Glutamatergic neuron (in vitro differentiated cells): ENCODE data around the gene PAEP. TPM values are rescaled to one million over a fixed set of nuclear protein-coding genes. Genes with fewer than 3 reads are reported as not detected.
"Not testable (repeated sequence)": the region's sequence is repeated elsewhere in the genome, so short reads cannot be mapped to it uniquely, and the experiment has no call there.

Source experiments
- DNase-seq: peaks from one replicate; pipeline ENCODE4 v3.0.0; 2022
- H3K27ac Mint-ChIP-seq: one replicate; pipeline ENCODE4 v1.8.0; 2020; ENCODE audit warnings: mild to moderate bottlenecking, mixed read lengths, inconsistent platforms; ENCODE audit not compliant: unreplicated experiment
- H3K27me3 Mint-ChIP-seq: one replicate; pipeline ENCODE4 v1.8.0; 2020; ENCODE audit warnings: mild to moderate bottlenecking, moderate library complexity, mixed read lengths, inconsistent platforms; ENCODE audit not compliant: unreplicated experiment
- H3K36me3 Mint-ChIP-seq: one replicate; pipeline ENCODE4 v1.8.0; 2020; ENCODE audit warnings: mild to moderate bottlenecking, mixed read lengths, inconsistent platforms; ENCODE audit not compliant: unreplicated experiment
- H3K4me1 Mint-ChIP-seq: one replicate; pipeline ENCODE4 v1.8.0; 2020; ENCODE audit warnings: mild to moderate bottlenecking, low read depth, mixed read lengths, inconsistent platforms; ENCODE audit not compliant: unreplicated experiment
- H3K4me3 Mint-ChIP-seq: one replicate; pipeline ENCODE4 v1.8.0; 2020; ENCODE audit warnings: mild to moderate bottlenecking, mixed read lengths, inconsistent platforms; ENCODE audit not compliant: unreplicated experiment
- H3K9me3 Mint-ChIP-seq: one replicate; pipeline ENCODE4 v1.8.0; 2020; ENCODE audit warnings: mild to moderate bottlenecking, moderate library complexity, mixed read lengths, inconsistent platforms; ENCODE audit not compliant: unreplicated experiment
- CTCF ChIP-seq: fragments of 200-600 bp; sonication (generic); IDR thresholded peaks from one replicate; pipeline ENCODE4 v1.5.0; 2021; ENCODE audit not compliant: partially characterized antibody, unreplicated experiment
- long read RNA-seq: library from polyadenylated mRNA; unstranded; transcript quantifications from one replicate; pipeline ENCODE4 v2.0.0, GENCODE V29; 2020; ENCODE audit not compliant: unreplicated experiment
- total RNA-seq: library from RNA; stranded (reverse); fragmentation: NEBNext Ultra II Directional; extraction: Animal tissue kit (Norgen Biotek cat#: 25700); gene quantifications from one replicate; pipeline ENCODE4 v1.2.1, GENCODE V29; 2021; ENCODE audit not compliant: unreplicated experiment

PAEP gene
- not detected for total RNA-seq
- long read RNA-seq = 0 reads

DNA sequence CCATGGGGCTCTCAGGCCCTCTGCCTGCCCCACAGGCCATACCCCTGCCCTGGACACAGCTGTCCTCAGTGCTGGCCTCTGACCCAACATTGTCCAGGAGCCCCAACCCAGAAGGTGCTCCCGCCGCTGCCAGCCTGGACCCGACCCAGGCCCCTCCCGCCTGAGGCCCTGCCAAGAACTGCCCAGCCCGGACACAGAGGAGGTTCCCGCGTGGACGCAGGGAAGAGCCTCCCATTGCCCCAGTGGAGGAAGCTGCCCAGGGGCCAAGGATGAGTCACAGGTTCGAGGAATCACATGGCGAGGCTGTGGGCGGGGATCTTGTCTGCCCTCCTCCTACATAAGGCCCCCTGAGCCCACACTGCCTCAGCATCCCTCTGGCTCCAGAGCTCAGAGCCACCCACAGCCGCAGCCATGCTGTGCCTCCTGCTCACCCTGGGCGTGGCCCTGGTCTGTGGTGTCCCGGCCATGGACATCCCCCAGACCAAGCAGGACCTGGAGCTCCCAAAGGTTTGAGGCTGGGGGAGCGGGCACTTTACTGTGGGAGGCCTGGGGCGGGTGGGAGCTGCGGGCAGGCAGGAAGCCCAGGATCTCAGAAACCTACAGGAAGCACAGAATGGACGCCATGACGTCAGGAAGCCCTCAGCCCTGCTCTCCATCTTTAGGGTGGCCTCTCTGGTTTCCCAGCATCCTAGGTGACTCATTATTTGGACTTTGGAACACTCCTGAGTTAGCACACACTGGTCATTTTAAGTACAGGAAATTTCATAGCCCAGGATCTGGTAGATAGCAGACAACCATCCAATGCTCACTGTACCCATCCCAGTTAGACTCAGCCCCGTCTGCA is at the start of gene PAEP:
Gene PAEP, plus strand, starts transcription at position 366 of the 844 bp plus-strand sequence.
- DNase-seq = no peak
- peaks cover 2% of the 10 kb centered on the region for H3K9me3 Mint-ChIP-seq
- no peaks in the 10 kb centered on the region for H3K4me1 Mint-ChIP-seq
- H3K36me3 Mint-ChIP-seq = no peaks in the 10 kb centered on the region
- H3K27ac Mint-ChIP-seq = no peak within 1 kb of the TSS
- TF ChIP-seq CTCF = no peak
- no peak within 1 kb of the TSS for H3K4me3 Mint-ChIP-seq
- peaks cover 13% of the 10 kb centered on the region for H3K27me3 Mint-ChIP-seq

- Mint-ChIP-seq H3K36me3 (peaks cover 15% of the 10 kb centered on the region), H3K9me3 (peaks cover 3% of the 10 kb centered on the region), H3K27ac (no peak overlapping the region), H3K4me3 (no peak overlapping the region), H3K4me1 (peaks cover under 1% of the 10 kb centered on the region), H3K27me3 (peaks cover 3% of the 10 kb centered on the region)
- DNase-seq = no peak
- no peak for TF ChIP-seq CTCF
Observed at GRCh38 chr9:135512241-135512603, 49.3 kb upstream of the PAEP start.

GRCh38 chr9:135512904-135513303 is 48.7 kb upstream of the PAEP start:
- no peak for DNase-seq
- H3K4me3 Mint-ChIP-seq = no peak overlapping the region
- no peak overlapping the region for H3K27ac Mint-ChIP-seq
- peaks cover 3% of the 10 kb centered on the region for H3K27me3 Mint-ChIP-seq
- no peaks in the 10 kb centered on the region for H3K4me1 Mint-ChIP-seq
- H3K9me3 Mint-ChIP-seq = peaks cover 2% of the 10 kb centered on the region
- TF ChIP-seq CTCF = no peak
- H3K36me3 Mint-ChIP-seq = peaks cover 14% of the 10 kb centered on the region

GRCh38 chr9:135513351-135513846 is 48.2 kb upstream of the PAEP start:
- no peak for TF ChIP-seq CTCF
- Mint-ChIP-seq H3K4me1 (no peaks in the 10 kb centered on the region), H3K27me3 (peaks cover 3% of the 10 kb centered on the region), H3K9me3 (peaks cover 2% of the 10 kb centered on the region), H3K4me3 (no peak overlapping the region), H3K27ac (no peak overlapping the region), H3K36me3 (peaks cover 10% of the 10 kb centered on the region)
- no peak for DNase-seq

- H3K4me3 Mint-ChIP-seq, H3K9me3 Mint-ChIP-seq, H3K27me3 Mint-ChIP-seq, H3K36me3 Mint-ChIP-seq, DNase-seq, H3K27ac Mint-ChIP-seq, H3K4me1 Mint-ChIP-seq: not testable (repeated sequence)
Observed at GRCh38 chr9:135513906-135514305, 47.6 kb upstream of the PAEP start.
